CD4-positive, alpha-beta T cell (primary cell): Measurements from ENCODE around the gene RRH. TPM values are rescaled to one million over a fixed set of nuclear protein-coding genes. Genes with fewer than 3 reads are reported as not detected.
A peak's percentile ranks its signal among the peaks of the same experiment; 100 is the strongest.

Experiments used
- ATAC-seq: fragments of 200-7000 bp; cut with Tn5 transposase; one replicate; pipeline ENCODE4 v1.10.0; 2022; ENCODE audit warnings: mild to moderate bottlenecking; ENCODE audit not compliant: poor library complexity
- CTCF ChIA-PET: fragments of 350-600 bp; sonication (Branson Sonifier 250); formaldehyde crosslinking; loops from one replicate; lab custom pipeline; 2021; ENCODE audit warnings: antibody characterized with exemption, inconsistent platforms; lab: Charles Lee
- POLR2A ChIA-PET: fragments of 350-600 bp; sonication (Branson Sonifier 250); formaldehyde crosslinking; loops from one replicate; lab custom pipeline; 2021; ENCODE audit warnings: antibody characterized with exemption, inconsistent platforms; lab: Charles Lee
- DNase-seq, 14 experiments: peaks; one replicate each; pipeline ENCODE4 v3.0.0-alpha.2; 2013 to 2020; ENCODE audit warnings: mixed read lengths in 2 of 14
- H3K27ac ChIP-seq, 2 donors: one replicate each; pipeline versions ENCODE4 v1.5.1 to v1.7.0; 2013; ENCODE audit warnings: low read length in 2 of 2, low read depth in 1 of 2, mild to moderate bottlenecking in 1 of 2
- H3K27me3 ChIP-seq, 2 experiments: 1 replicate in 1 of 2; 2 replicates in 1 of 2; pipeline versions ENCODE4 v1.6.1 to v1.7.0; 2013; ENCODE audit warnings: low read length in 2 of 2, control low read depth in 1 of 2, mild to moderate bottlenecking in 1 of 2, moderate library complexity in 1 of 2; ENCODE audit not compliant: insufficient read depth in 2 of 2, control insufficient read depth in 1 of 2
- H3K36me3 ChIP-seq: one replicate; pipeline ENCODE4 v1.6.1; 2013; ENCODE audit warnings: low read length, control low read depth; ENCODE audit not compliant: insufficient read depth
- H3K4me1 ChIP-seq: one replicate; pipeline ENCODE4 v1.6.1; 2013; ENCODE audit warnings: low read length, control low read depth; ENCODE audit not compliant: insufficient read depth
- H3K4me3 ChIP-seq: one replicate; pipeline ENCODE4 v1.5.1; 2013; ENCODE audit warnings: mild to moderate bottlenecking, low read length, moderate library complexity
- H3K9me3 ChIP-seq, 2 experiments: 1 replicate in 1 of 2; 2 replicates in 1 of 2; pipeline versions ENCODE4 v1.6.1 to v1.7.0; 2013; ENCODE audit warnings: low read length in 2 of 2, mild to moderate bottlenecking in 2 of 2, control low read depth in 1 of 2, moderate library complexity in 1 of 2; ENCODE audit not compliant: control insufficient read depth in 1 of 2, insufficient read depth in 1 of 2
- H3K27ac Mint-ChIP-seq: one replicate; pipeline ENCODE4 v1.8.0; 2020; ENCODE audit warnings: mixed read lengths
- H3K27me3 Mint-ChIP-seq: one replicate; pipeline ENCODE4 v1.8.0; 2021; ENCODE audit warnings: mixed read lengths
- H3K36me3 Mint-ChIP-seq: one replicate; pipeline ENCODE4 v1.8.0; 2021; ENCODE audit warnings: low read depth, mixed read lengths
- H3K4me1 Mint-ChIP-seq: one replicate; pipeline ENCODE4 v1.8.0; 2021; ENCODE audit warnings: low read depth, mixed read lengths
- H3K4me3 Mint-ChIP-seq: one replicate; pipeline ENCODE4 v1.8.0; 2020; ENCODE audit warnings: mild to moderate bottlenecking, mixed read lengths
- H3K9me3 Mint-ChIP-seq: one replicate; pipeline ENCODE4 v1.8.0; 2020; ENCODE audit warnings: mixed read lengths
- intact Hi-C, 2 experiments: fragments of 100-400 bp; cut with DNase I in 1 of 2; cut with micrococcal nuclease in 1 of 2; formaldehyde crosslinking; loops; one replicate each; pipeline versions ENCODE4 v1.15.1 to v1.9.0; 2023 to 2025; cut with DNase I, micrococcal nuclease
- total RNA-seq, 174 experiments: library from RNA in 2 of 174; stranded (reverse) in 2 of 174; gene quantifications; one replicate each; pipeline ENCODE4 v1.2.3 and lab custom pipeline; 2021 to 2026
- TF ChIP-seq, protein P1 (sequence below): fragments of 200-600 bp; IDR thresholded peaks from one replicate; pipeline ENCODE4 v1.8.0; 2022; ENCODE audit warnings: antibody characterized with exemption, mild to moderate bottlenecking

RRH gene
- total RNA-seq, 2 experiments from 2014 or later, result not detected

DNA sequence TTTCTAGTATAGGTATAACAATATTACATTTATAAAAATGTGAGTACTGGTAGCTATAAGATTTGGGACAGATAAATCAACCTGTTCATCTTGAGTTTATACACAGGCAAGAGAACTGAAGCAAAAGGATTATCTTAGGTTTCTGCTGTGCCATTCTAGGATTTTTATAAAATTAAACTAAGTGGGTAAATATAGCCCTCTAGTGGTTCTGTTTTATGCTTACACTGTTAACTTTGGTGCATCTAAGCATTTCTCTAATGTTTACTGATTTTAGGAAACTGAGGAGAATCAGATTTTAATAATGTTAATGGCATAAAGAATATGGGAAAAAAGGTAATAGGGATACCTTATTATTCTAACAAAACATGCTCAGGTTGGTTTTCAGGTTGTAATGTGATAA lies 1.1 kb upstream of the RRH start:
- POLR2A ChIA-PET, result interaction anchor here (1.2 to 1.4 kb wide), 2 partner anchors 11 to 393 kb away, joined by 3 to 4 read pairs; partner anchors contain the start of genes GAR1 and SEC24B
- no peaks in the 10 kb centered on the region for H3K27me3 ChIP-seq
- CTCF ChIA-PET, result interaction anchor here (2.2 to 2.3 kb wide), 2 partner anchors 123 to 394 kb away, joined by 6 to 7 read pairs; partner anchors contain the start of genes CASP6 and SEC24B
- H3K4me1 ChIP-seq, result no peaks in the 10 kb centered on the region
- ATAC-seq (peak; percentile 62), DNase-seq (peak in 3 of 14 experiments; percentile 39 to 43 (median 41))
- Mint-ChIP-seq H3K27ac (no peak overlapping the region), H3K4me1 (no peaks in the 10 kb centered on the region), H3K4me3 (no peak overlapping the region), H3K9me3 (no peaks in the 10 kb centered on the region), H3K27me3 (no peaks in the 10 kb centered on the region), H3K36me3 (peaks cover 37% of the 10 kb centered on the region)
- no peaks in the 10 kb centered on the region for H3K9me3 ChIP-seq
- peaks cover 36% of the 10 kb centered on the region for H3K36me3 ChIP-seq
- TF ChIP-seq, protein P1, sequence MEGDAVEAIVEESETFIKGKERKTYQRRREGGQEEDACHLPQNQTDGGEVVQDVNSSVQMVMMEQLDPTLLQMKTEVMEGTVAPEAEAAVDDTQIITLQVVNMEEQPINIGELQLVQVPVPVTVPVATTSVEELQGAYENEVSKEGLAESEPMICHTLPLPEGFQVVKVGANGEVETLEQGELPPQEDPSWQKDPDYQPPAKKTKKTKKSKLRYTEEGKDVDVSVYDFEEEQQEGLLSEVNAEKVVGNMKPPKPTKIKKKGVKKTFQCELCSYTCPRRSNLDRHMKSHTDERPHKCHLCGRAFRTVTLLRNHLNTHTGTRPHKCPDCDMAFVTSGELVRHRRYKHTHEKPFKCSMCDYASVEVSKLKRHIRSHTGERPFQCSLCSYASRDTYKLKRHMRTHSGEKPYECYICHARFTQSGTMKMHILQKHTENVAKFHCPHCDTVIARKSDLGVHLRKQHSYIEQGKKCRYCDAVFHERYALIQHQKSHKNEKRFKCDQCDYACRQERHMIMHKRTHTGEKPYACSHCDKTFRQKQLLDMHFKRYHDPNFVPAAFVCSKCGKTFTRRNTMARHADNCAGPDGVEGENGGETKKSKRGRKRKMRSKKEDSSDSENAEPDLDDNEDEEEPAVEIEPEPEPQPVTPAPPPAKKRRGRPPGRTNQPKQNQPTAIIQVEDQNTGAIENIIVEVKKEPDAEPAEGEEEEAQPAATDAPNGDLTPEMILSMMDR, result peak; percentile 64
- H3K27ac ChIP-seq, result no peak overlapping the region
- H3K4me3 ChIP-seq, result no peak overlapping the region
- intact Hi-C loops, result loop anchor here (1.0 to 5.0 kb wide), 4 partner anchors 123 to 404 kb away; partner anchors contain the start of gene CASP6 (in 1 of the 2)

DNA sequence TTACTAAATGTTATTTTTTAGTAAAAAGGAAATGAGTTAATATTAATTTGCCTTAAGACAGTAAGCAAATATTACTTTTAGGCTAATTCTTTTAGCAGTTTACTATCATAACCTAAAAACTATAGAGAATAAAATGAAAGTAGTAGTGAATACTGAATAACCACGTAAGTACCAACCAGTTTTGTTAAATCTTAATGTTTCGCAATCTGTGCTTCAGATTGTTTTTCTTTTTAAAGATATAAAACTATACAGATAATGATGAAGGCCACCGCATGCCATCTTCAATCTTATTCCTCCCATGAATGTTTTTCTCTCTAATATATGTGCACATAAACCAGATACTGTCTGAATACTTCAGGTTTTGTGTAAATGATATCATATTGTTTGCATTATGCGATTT lies 6.0 kb downstream of the RRH start:
- POLR2A ChIA-PET, result no interaction called here

DNA sequence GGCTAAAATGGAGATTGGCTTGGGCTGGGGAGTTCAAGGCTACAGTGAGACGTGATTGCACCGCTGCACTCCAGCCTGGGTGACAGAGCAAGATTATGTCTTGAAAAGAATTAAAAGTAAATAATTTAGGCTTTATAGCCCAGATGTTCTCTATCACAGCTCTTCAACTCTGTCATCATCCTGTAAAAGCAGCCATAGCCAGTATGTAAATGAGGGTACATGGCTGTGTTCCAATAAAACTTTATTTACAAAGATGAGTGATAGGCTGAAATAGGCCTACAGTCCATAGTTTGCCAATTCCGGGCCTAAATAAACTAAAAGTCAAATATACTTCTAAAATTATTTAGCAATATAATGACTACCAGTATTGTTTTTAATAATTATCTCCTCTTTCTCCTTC lies 9.2 kb downstream of the RRH start:
- ChIA-PET POLR2A (no interaction called here), CTCF (no interaction called here)
- no peak for ATAC-seq
- Mint-ChIP-seq H3K4me1 (no peaks in the 10 kb centered on the region), H3K27me3 (no peaks in the 10 kb centered on the region), H3K27ac (no peak overlapping the region), H3K9me3 (no peaks in the 10 kb centered on the region), H3K4me3 (no peak overlapping the region), H3K36me3 (peaks cover 18% of the 10 kb centered on the region)
- intact Hi-C loops, result no loop called here
- no peak for DNase-seq
- Histone ChIP-seq H3K36me3 (no peaks in the 10 kb centered on the region), H3K9me3 (no peaks in the 10 kb centered on the region), H3K4me1 (no peaks in the 10 kb centered on the region), H3K27me3 (no peaks in the 10 kb centered on the region), H3K4me3 (no peak overlapping the region), H3K27ac (no peak overlapping the region)
- TF ChIP-seq, protein P1, result no peak

More for the DNA sequence above, 6.0 kb downstream of the RRH start:
- Histone ChIP-seq H3K27ac (no peak overlapping the region), H3K36me3 (no peaks in the 10 kb centered on the region), H3K9me3 (no peaks in the 10 kb centered on the region), H3K4me3 (no peak overlapping the region), H3K27me3 (no peaks in the 10 kb centered on the region), H3K4me1 (no peaks in the 10 kb centered on the region)
- Mint-ChIP-seq H3K27ac (no peak overlapping the region), H3K4me3 (no peak overlapping the region), H3K4me1 (no peaks in the 10 kb centered on the region), H3K36me3 (peaks cover 16% of the 10 kb centered on the region), H3K27me3 (no peaks in the 10 kb centered on the region), H3K9me3 (no peaks in the 10 kb centered on the region)
- no peak for ATAC-seq
- intact Hi-C loops, result no loop called here
- DNase-seq, result no peak
- TF ChIP-seq, protein P1, result no peak
- CTCF ChIA-PET, result no interaction called here
